ENCODE results near the gene ARX. TPM values are rescaled to one million over a fixed set of nuclear protein-coding genes. Genes with fewer than 3 reads are reported as not detected.

ARX gene
- total and polyA plus RNA-seq, 11 donors = not detected

DNA sequence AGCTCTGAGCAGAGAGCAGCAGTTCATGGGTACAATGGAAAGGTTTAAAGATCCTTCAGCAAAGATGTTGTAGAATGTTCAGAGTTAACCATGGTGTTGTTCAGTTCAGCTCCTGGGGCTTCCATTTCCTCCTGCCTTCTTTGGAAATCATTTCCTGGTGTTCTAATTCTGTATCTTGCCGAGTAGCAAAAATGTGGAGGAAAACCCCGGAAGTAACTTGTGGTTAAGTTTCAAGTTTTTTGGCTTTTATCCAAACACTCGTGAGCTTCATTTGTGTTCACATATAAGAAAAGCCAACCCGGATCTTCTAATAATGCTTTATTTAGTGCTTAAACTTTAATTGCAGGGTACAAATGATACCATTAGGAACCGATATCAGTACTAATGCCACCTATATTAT lies 33.6 kb upstream of the ARX start:
- ATAC-seq = no peak

DNA sequence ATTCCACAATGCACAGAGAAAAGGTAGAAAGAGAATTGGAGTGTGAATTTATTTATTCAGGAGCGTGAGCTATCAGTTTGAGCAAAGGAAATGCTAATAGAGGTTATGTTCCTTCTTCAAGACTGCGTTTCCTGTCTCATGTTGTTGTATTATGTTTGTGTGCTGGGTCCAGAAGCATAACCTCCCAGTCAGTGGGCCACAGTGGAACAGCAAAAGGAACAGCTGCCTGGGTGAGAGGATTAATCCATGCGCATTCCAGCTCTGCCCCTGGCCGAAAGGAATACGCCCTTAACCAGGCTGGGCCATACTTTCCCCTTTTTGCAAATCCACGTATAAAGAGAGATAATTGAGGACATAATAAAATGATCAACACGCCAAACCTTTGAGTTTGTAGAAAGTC lies 32.4 kb upstream of the ARX start:
- TF ChIP-seq POLR2A (IDR thresholded peaks at IDR 0.05) = no peak
- TF ChIP-seq CTCF (IDR thresholded peaks at IDR 0.05) = no peak
- Histone ChIP-seq H3K4me1 (no peaks in the 10 kb centered on the region), H3K27ac (no peak overlapping the region), H3K27me3 (no peaks in the 10 kb centered on the region), H3K36me3 (no peaks in the 10 kb centered on the region), H3K4me3 (no peak overlapping the region), H3K9me3 (no peaks in the 10 kb centered on the region)
- intact Hi-C loops (cut with DNase I) = no loop called here
- ATAC-seq (no peak), DNase-seq (no peak)
- WGBS, 4 donors = 67 to 78% (median 73%) methylated on average over 7 of the region's 7 CpGs

More for the DNA sequence above, 33.6 kb upstream of the ARX start:
- Histone ChIP-seq H3K4me3 (no peak overlapping the region), H3K9me3 (no peaks in the 10 kb centered on the region), H3K4me1 (no peaks in the 10 kb centered on the region), H3K27me3 (no peaks in the 10 kb centered on the region), H3K36me3 (no peaks in the 10 kb centered on the region), H3K27ac (no peak overlapping the region)
- WGBS, 4 donors = 34 to 54% (median 48%) methylated on average over 5 of the region's 5 CpGs
- TF ChIP-seq POLR2A (IDR thresholded peaks at IDR 0.05) (no peak), CTCF (IDR thresholded peaks at IDR 0.05) (no peak)
- intact Hi-C loops (cut with DNase I) = no loop called here
- DNase-seq = no peak

GRCh38 chrX:25043192-25043591 lies 27.4 kb upstream of the ARX start:
- Histone ChIP-seq H3K4me1 (no peaks in the 10 kb centered on the region), H3K9me3 (no peaks in the 10 kb centered on the region), H3K27ac (no peak overlapping the region), H3K4me3 (no peak overlapping the region), H3K36me3 (no peaks in the 10 kb centered on the region), H3K27me3 (no peaks in the 10 kb centered on the region)
- ATAC-seq (no peak), DNase-seq (no peak)
- intact Hi-C loops (cut with DNase I) = no loop called here
- TF ChIP-seq POLR2A (IDR thresholded peaks at IDR 0.05) = no peak
- TF ChIP-seq CTCF (IDR thresholded peaks at IDR 0.05) = no peak
- 69 to 84% (median 74%) methylated on average over 1 of the region's 1 CpG for WGBS, 4 donors

GRCh38 chrX:25039036-25039435 lies 23.3 kb upstream of the ARX start:
- no peak overlapping the region for H3K4me3 ChIP-seq
- no peak for ATAC-seq
- intact Hi-C loops (cut with DNase I) = no loop called here
- TF ChIP-seq POLR2A (IDR thresholded peaks at IDR 0.05) (no peak), CTCF (IDR thresholded peaks at IDR 0.05) (no peak)
- no peaks in the 10 kb centered on the region for H3K36me3 ChIP-seq
- H3K9me3 ChIP-seq = no peaks in the 10 kb centered on the region
- 80 to 88% (median 83%) methylated on average over 10 of the region's 10 CpGs for WGBS, 4 donors
- DNase-seq = no peak
- H3K4me1 ChIP-seq = no peaks in the 10 kb centered on the region
- no peaks in the 10 kb centered on the region for H3K27me3 ChIP-seq
- H3K27ac ChIP-seq = no peak overlapping the region
